ENCODE results near the gene RAB2B. TPM values are rescaled to one million over a fixed set of nuclear protein-coding genes. Genes with fewer than 3 reads are reported as not detected.

RAB2B gene
- polyA plus RNA-seq, 1 of the 3 experiments (the other 2 are of a cell fraction): 24.4 TPM

- Histone ChIP-seq H3K9ac (peak within 1 kb of the TSS; percentile 87), H3K79me2 (ENCODE audit: insufficient read depth) (peaks cover 47% of the 10 kb centered on the region), H3K27ac (ENCODE audit: low read depth in 2 of 2, low read length in 1 of 2) (peak within 1 kb of the TSS; percentile 91 to 96), H3K4me2 (peak within 1 kb of the TSS; percentile 92), H3K4me1 (ENCODE audit: control insufficient read depth in 1 of 2, insufficient read depth in 2 of 2, low read depth in 1 of 2, low read length in 1 of 2) (peaks cover 0 to 4% of the 10 kb centered on the region in 2 experiments; a peak in 2 of 4 replicates), H2AFZ (ENCODE audit: low read depth) (peak within 1 kb of the TSS; percentile 92), H3K9me3 (no peaks in the 10 kb centered on the region), H3K4me3 (ENCODE audit: low read depth in 2 of 2, low read length in 1 of 2) (peak within 1 kb of the TSS; percentile 85 to 90), H3K27me3 (ENCODE audit: insufficient read depth) (no peaks in the 10 kb centered on the region), H3K9me2 (no peaks in the 10 kb centered on the region), H3K36me3 (replicated peaks in 1 of 2; ENCODE audit: control insufficient read depth in 1 of 2, insufficient read depth in 2 of 2, low read length in 1 of 2) (peaks cover 10 to 19% of the 10 kb centered on the region in 2 experiments), H4K20me1 (ENCODE audit: insufficient read depth) (peaks cover 2% of the 10 kb centered on the region; the same call in 1 of the 2 replicates), H3F3A (replicated peaks; ENCODE audit: insufficient read depth) (peaks cover 14% of the 10 kb centered on the region)
- WGBS (ENCODE audit: low lambda C conversion rate): 3% methylated on average over 27 of the region's 36 CpGs
- ChIA-PET CTCF (interaction anchor here (0.5 to 4.7 kb wide), 13 partner anchors 9 to 134 kb away, joined by 3 to 38 read pairs (median 4); partner anchors contain the start of genes RAB2B and TOX4), POLR2A (interaction anchor here (0.6 to 2.1 kb wide), 8 partner anchors 10 to 72 kb away, joined by 3 to 29 read pairs (median 4); partner anchors contain the start of genes RAB2B, SALL2, SUPT16H and TOX4)
- DNase-seq: peak; percentile 95
- TF ChIP-seq USF1 (IDR thresholded peaks at IDR 0.05; ENCODE audit: borderline replicate concordance, low read depth) (no peak), RAD21 (IDR thresholded peaks at IDR 0.05; ENCODE audit: low read length) (peak; percentile 57), YY1 (IDR thresholded peaks at IDR 0.05; ENCODE audit: low read depth) (peak; percentile 91), MAX (IDR thresholded peaks at IDR 0.05; ENCODE audit: low read depth) (peak; percentile 77), JUND (IDR thresholded peaks at IDR 0.05) (no peak), TAF1 (IDR thresholded peaks at IDR 0.05; ENCODE audit: borderline replicate concordance, low read depth, low read length) (no peak), CHD2 (IDR thresholded peaks at IDR 0.05; ENCODE audit: low read length, partially characterized antibody) (peak; percentile 92), REST (IDR thresholded peaks at IDR 0.05; ENCODE audit: low read depth, low read length) (no peak), FOXJ3 (CRISPR knock-in tag; IDR thresholded peaks at IDR 0.05) (no peak), SMC3 (IDR thresholded peaks at IDR 0.05; ENCODE audit: low read depth, low read length) (peak; percentile 4; the same call in 1 of the 2 replicates), RCOR1 (IDR thresholded peaks at IDR 0.05; ENCODE audit: low read length) (peak; percentile 65), ELF1 (IDR thresholded peaks at IDR 0.05) (peak; percentile 98), GABPA (IDR thresholded peaks at IDR 0.05; ENCODE audit: low read depth) (peak; percentile 79), CTCF (IDR thresholded peaks at IDR 0.05) (peak; percentile 71), SIN3A (IDR thresholded peaks at IDR 0.05; ENCODE audit: borderline replicate concordance, low read depth, low read length) (peak; percentile 21; the same call in 1 of the 2 replicates), TCF12 (IDR thresholded peaks at IDR 0.05) (peak; percentile 29; the same call in 1 of the 2 replicates), RXRA (IDR thresholded peaks at IDR 0.05; ENCODE audit: borderline replicate concordance, low read depth) (no peak), EZH2phosphoT487 (IDR thresholded peaks at IDR 0.05; ENCODE audit: borderline replicate concordance, low read depth) (no peak), IRF3 (IDR thresholded peaks at IDR 0.05; ENCODE audit: low read depth, low read length) (0 out of 2 replicates have a peak, but pooled peaks have one; percentile 22), TEAD4 (IDR thresholded peaks at IDR 0.05; ENCODE audit: borderline replicate concordance, insufficient read depth) (no peak), PBX3 (IDR thresholded peaks at IDR 0.05) (peak; percentile 88), FOSL2 (IDR thresholded peaks at IDR 0.05; ENCODE audit: borderline replicate concordance, low read depth) (no peak), NFIC (IDR thresholded peaks at IDR 0.05; ENCODE audit: borderline replicate concordance) (no peak)
Measured at GRCh38 chr14:21455912-21456667, 20.7 kb downstream of the RAB2B start, which contains the start of gene CHD8. Gene CHD8, minus strand, starts transcription at chr14:21456123. Its CDS starts 24,480 bp downstream, at chr14:21431643.
